ENCODE data around the gene BEGAIN.

GRCh38 chr14:100572543-100572942, 14.7 kb downstream of the BEGAIN start:
- TF ChIP-seq CTCF (conservative IDR thresholded peaks at IDR 0.05 in 1 of 2, IDR thresholded peaks at IDR 0.05 in 1 of 2; ENCODE audit: low read depth in 1 of 2, low read length in 2 of 2), result no peak
- TF ChIP-seq EZH2 (IDR thresholded peaks at IDR 0.05; ENCODE audit: low read length, missing control alignments), result no peak
